Stimulated activated CD4-positive, alpha-beta T cell treated with anti-CD3 and anti-CD28 coated beads, Interleukin-12 subunit alpha, Interleukin-12 subunit beta, amount 100 ng/mL, for 48 hours (primary cell): Measurements from ENCODE around the gene SMARCA2.

Experiments used
- DNase-seq, 3 donors: peaks; one replicate each; pipeline ENCODE4 v3.0.0-alpha.2; 2020; ENCODE audit warnings: low read depth in 2 of 3, low spot score in 1 of 3

The SMARCA2 gene

GRCh38 chr9:2086971-2087370 lies 71.8 kb downstream of the SMARCA2 start:
- no peak for DNase-seq

- DNase-seq, result peak in 1 of 3 donors; percentile 24
Measured at GRCh38 chr9:2087500-2088313, 72.6 kb downstream of the SMARCA2 start.

GRCh38 chr9:2093920-2094597 lies 78.9 kb downstream of the SMARCA2 start:
- DNase-seq, result no peak

GRCh38 chr9:2096376-2096970 lies 81.3 kb downstream of the SMARCA2 start:
- DNase-seq, result no peak

- DNase-seq, result no peak
Measured at GRCh38 chr9:2106666-2107065, 91.5 kb downstream of the SMARCA2 start.

GRCh38 chr9:2107906-2108451 lies 92.8 kb downstream of the SMARCA2 start:
- DNase-seq, result no peak

GRCh38 chr9:2109069-2109650 lies 94.0 kb downstream of the SMARCA2 start:
- no peak for DNase-seq

GRCh38 chr9:2110036-2110435 lies 94.9 kb downstream of the SMARCA2 start:
- no peak for DNase-seq

- peak in 1 of 3 donors; percentile 17 for DNase-seq
Measured at GRCh38 chr9:2116073-2116472, 100.9 kb downstream of the SMARCA2 start.

GRCh38 chr9:2117527-2117926 lies 102.4 kb downstream of the SMARCA2 start:
- DNase-seq, result no peak

GRCh38 chr9:2119566-2119965 lies 104.4 kb downstream of the SMARCA2 start:
- no peak for DNase-seq

- no peak for DNase-seq
Measured at GRCh38 chr9:2120926-2121689, 106.0 kb downstream of the SMARCA2 start.

GRCh38 chr9:2122299-2122698 lies 107.2 kb downstream of the SMARCA2 start:
- DNase-seq, result no peak

- no peak for DNase-seq
Measured at GRCh38 chr9:2125906-2126305, 110.8 kb downstream of the SMARCA2 start.

- DNase-seq, result no peak
Measured at GRCh38 chr9:2126331-2126803, 111.2 kb downstream of the SMARCA2 start.

GRCh38 chr9:2127486-2127885 lies 112.3 kb downstream of the SMARCA2 start:
- DNase-seq, result no peak

- DNase-seq, result no peak
Measured at GRCh38 chr9:2128141-2128540, 113.0 kb downstream of the SMARCA2 start.

GRCh38 chr9:2128618-2129017 lies 113.5 kb downstream of the SMARCA2 start:
- no peak for DNase-seq

GRCh38 chr9:2130941-2131340 lies 115.8 kb downstream of the SMARCA2 start:
- no peak for DNase-seq

GRCh38 chr9:2132484-2133082 lies 117.4 kb downstream of the SMARCA2 start:
- no peak for DNase-seq
